NT2/D1 (cell line): Measurements from ENCODE around the gene HIPK3.
"Not testable (repeated sequence)": the region's sequence is repeated elsewhere in the genome, so short reads cannot be mapped to it uniquely, and the experiment has no call there.

Experiments used
- DNase-seq: peaks from one replicate; pipeline ENCODE4 v3.0.0-alpha.2; 2011; ENCODE audit warnings: low read depth, low spot score
- H3K27me3 ChIP-seq: 2 replicates; pipeline ENCODE4 v1.6.0; 2011; ENCODE audit warnings: mild to moderate bottlenecking; ENCODE audit not compliant: insufficient read length, insufficient read depth
- H3K36me3 ChIP-seq: 2 replicates; pipeline ENCODE4 v1.6.1; 2011; ENCODE audit warnings: mild to moderate bottlenecking, low read length, mixed read lengths; ENCODE audit not compliant: insufficient read depth, insufficient read length
- H3K4me1 ChIP-seq: 2 replicates; pipeline ENCODE4 v1.5.1; 2011; ENCODE audit not compliant: insufficient read depth, insufficient read length
- H3K4me3 ChIP-seq: 2 replicates; pipeline ENCODE4 v1.5.1; 2011; ENCODE audit warnings: low read depth; ENCODE audit not compliant: insufficient read length
- H3K9ac ChIP-seq: 2 replicates; pipeline ENCODE4 v1.6.0; 2011; ENCODE audit warnings: low read depth; ENCODE audit not compliant: insufficient read length
- H3K9me3 ChIP-seq: 2 replicates; pipeline ENCODE4 v1.5.1; 2011; ENCODE audit warnings: mild to moderate bottlenecking, low read length; ENCODE audit not compliant: insufficient read depth
- SUZ12 ChIP-seq: IDR thresholded peaks from 2 replicates; pipeline ENCODE4 v1.6.1; 2011; ENCODE audit not compliant: insufficient read length, insufficient read depth; ENCODE audit errors: extremely low read depth
- YY1 ChIP-seq: IDR thresholded peaks from 2 replicates; pipeline ENCODE4 v1.6.1; 2011; ENCODE audit not compliant: insufficient read length, insufficient read depth
- ZNF274 ChIP-seq: IDR thresholded peaks from 2 replicates; pipeline ENCODE4 v1.6.1; 2011; ENCODE audit warnings: mild to moderate bottlenecking, low read depth, low read length

Gene HIPK3

DNA sequence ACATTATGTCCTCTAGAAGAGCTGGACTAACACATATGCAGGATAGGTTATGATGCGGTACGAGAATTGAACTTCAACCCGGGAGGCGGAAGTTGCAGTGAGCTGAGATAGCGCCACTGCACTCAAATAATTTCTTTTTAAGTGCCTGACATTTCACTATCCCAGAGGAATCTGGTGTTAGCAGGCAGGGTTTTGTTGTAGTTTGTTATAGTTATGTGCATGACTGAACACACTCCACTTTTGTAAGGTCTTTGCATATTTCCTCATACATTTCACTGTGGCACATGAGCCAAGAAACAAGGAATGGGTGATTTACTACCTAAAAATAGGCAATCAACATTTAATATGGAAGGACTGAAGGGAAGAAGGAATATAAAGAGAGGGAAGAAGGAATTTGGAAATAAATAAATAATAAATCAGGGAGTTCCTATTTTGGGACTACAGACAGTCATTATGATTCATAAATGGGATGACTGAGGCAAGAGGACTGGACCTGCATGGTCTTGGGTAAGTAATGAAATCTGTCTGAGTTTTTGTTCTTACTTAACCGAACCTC is 8.7 kb upstream of the HIPK3 start:
- no peak overlapping the region for H3K4me3 ChIP-seq
- H3K36me3 ChIP-seq, result no peaks in the 10 kb centered on the region
- H3K9ac ChIP-seq, result no peak overlapping the region
- no peak for DNase-seq
- no peaks in the 10 kb centered on the region for H3K27me3 ChIP-seq
- H3K4me1 ChIP-seq, result no peaks in the 10 kb centered on the region
- TF ChIP-seq SUZ12 (no peak), YY1 (no peak), ZNF274 (no peak)
- no peaks in the 10 kb centered on the region for H3K9me3 ChIP-seq

DNA sequence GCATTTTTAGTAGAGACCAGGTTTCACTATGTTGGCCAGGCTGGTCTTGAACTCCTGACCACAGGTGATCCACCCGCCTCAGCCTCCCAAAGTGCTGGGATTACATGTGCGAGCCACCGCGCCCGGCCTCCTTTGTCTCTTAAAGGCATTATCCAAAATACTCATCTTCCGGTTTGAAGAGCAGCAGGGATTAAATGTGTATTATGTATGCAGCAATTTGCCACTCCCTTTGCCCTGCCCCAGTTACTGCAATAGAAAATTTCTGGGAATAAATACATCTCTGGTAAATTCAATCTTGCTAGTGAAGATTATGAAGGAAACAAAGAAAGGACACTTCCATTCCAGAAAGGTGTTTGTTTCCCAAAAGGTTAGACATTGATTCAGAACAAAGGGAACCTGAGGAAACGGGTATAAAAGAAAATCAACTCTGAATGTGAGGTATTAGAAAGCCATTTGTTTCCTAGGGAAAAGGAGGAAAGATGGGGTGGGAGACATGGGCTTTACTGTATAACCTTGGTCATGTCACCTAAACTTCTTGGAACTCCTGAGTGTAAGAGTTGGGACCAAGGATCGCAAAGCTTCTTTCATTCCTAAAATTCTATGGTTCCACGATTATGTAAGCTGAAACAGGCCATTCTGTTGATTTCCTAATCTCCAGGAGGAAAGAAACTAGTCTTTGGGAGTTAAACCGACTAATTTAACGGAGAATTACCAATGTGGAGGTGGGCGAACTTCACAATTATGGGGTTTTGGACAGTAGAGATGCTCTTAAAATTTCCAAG is 959 bp upstream of the HIPK3 start:
- Histone ChIP-seq H3K27me3 (no peaks in the 10 kb centered on the region), H3K9me3 (no peaks in the 10 kb centered on the region), H3K9ac (peak overlapping the region; percentile 90), H3K4me3 (peak overlapping the region; percentile 76), H3K36me3 (no peaks in the 10 kb centered on the region), H3K4me1 (no peaks in the 10 kb centered on the region)
- TF ChIP-seq ZNF274 (no peak), YY1 (no peak), SUZ12 (no peak)
- DNase-seq, result no peak

DNA sequence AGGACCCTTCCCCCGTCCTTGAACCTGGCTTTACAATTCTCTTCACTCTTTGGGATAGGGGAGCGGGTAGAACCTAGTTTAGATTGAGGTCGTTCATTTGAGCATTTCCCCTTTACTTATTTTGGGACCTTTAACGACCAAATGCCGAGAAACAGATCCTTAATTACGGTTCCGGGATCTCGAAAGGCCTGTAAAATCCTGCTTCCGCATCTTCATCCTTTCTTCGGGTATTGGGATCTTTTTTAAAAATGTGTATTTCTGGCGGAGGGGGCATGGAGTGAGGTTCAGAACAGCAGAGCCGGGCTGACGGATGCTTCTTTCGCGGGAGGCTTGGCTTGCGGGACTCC is 395 bp upstream of the HIPK3 start:
- DNase-seq, result no peak
- H3K36me3 ChIP-seq, result no peaks in the 10 kb centered on the region
- H3K4me3 ChIP-seq, result peak overlapping the region; percentile 76
- peak overlapping the region; percentile 90 for H3K9ac ChIP-seq
- H3K27me3 ChIP-seq, result no peaks in the 10 kb centered on the region
- H3K9me3 ChIP-seq, result no peaks in the 10 kb centered on the region
- no peak for TF ChIP-seq ZNF274
- TF ChIP-seq SUZ12, result no peak
- no peak for TF ChIP-seq YY1
- H3K4me1 ChIP-seq, result no peaks in the 10 kb centered on the region

DNA sequence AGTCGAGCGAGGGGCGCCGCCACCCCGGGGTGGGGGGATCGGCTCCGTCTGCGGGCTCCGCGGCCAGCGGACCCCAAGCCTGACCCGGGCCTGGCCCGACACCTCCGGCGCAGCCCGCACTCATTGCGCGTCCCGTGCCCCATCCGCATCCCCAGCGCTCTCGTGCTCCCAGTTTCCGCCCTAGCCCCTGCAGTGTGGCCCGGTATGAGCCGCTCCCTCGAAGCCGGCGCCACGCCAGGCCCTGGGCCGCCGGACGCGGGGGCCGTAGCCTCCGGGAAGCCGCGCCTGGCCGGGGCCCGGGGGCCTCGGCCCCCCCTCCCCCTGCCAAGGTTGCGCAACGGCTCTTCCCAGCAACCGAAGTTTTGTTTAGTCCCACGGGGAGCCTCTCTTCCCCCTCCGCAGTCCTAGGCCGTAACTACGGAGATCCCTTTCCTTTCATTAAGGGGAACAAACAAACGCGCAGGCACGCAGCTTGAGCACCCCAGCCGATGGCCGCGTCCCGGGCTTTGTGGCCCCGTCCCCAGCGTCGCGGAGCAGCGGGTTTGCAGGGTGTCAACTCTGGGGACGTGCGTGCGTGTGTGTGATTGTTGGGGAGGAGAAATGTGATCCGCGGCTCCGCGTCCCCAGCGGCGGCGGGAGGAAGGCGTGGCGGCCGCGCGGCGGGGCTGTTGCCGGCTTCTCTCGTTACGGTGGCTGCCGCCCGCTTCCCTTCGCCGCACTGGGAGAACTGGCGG is 883 bp downstream of the HIPK3 start:
- peak; percentile 33 for DNase-seq
- no peak for TF ChIP-seq SUZ12
- no peak for TF ChIP-seq YY1
- no peak for TF ChIP-seq ZNF274

DNA sequence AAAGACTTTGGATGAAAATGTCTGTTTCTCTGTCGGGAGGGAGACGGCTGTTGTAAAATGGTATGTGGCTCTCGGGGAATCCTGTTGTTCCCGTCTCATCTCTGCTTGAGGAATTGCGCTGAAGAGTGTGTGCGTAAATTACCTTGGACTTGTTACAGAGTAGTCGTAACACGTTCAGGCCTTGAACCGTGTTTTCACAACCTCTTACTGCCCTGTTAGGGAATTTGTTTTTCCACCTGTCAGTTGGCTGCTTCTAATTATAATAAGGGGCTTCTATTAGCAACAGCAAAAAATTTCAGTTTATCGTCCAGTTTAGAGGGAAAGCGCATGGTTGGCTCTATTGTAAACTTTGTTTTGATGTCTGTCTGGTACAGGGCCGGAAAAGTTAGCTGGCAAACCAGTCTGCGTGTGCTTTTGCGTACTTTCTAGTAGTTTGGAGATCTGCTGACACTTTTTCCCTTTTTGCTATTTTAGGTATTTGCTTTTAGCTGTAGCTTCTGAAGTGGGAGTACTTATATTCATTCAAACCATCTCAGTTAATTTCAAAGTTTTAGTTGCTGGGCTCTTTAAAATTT is 1.5 kb downstream of the HIPK3 start:
- Histone ChIP-seq H3K27me3 (no peaks in the 10 kb centered on the region), H3K36me3 (no peaks in the 10 kb centered on the region), H3K9ac (peak overlapping the region; percentile 90), H3K4me3 (peak overlapping the region; percentile 76), H3K9me3 (no peaks in the 10 kb centered on the region), H3K4me1 (no peaks in the 10 kb centered on the region)
- TF ChIP-seq SUZ12, result no peak
- DNase-seq, result no peak

More for the DNA sequence above, 883 bp downstream of the HIPK3 start:
- Histone ChIP-seq H3K36me3 (no peaks in the 10 kb centered on the region), H3K9me3 (no peaks in the 10 kb centered on the region), H3K9ac (peak overlapping the region; percentile 90), H3K27me3 (no peaks in the 10 kb centered on the region), H3K4me3 (peak overlapping the region; percentile 76), H3K4me1 (no peaks in the 10 kb centered on the region)

DNA sequence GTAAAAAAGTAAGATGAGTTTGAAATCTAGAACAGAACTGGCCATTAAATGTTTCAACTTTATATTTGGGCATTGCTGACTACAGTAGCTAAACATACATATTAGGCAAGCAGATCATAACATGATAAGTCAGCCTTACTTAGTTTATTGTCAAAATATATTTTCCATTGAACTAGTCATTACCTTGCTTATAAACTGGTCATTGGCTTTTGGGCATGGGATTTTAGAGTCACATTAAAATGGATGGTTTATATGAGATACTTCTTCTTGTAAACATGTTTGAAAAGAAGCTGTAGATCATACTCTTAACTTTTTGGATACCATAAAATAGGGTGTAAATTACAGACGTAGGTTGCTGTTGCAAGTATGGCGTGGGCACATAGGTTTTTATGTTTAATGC is 2.7 kb downstream of the HIPK3 start:
- H3K9ac ChIP-seq, result peak overlapping the region; percentile 21
- no peak for DNase-seq
- no peaks in the 10 kb centered on the region for H3K9me3 ChIP-seq

DNA sequence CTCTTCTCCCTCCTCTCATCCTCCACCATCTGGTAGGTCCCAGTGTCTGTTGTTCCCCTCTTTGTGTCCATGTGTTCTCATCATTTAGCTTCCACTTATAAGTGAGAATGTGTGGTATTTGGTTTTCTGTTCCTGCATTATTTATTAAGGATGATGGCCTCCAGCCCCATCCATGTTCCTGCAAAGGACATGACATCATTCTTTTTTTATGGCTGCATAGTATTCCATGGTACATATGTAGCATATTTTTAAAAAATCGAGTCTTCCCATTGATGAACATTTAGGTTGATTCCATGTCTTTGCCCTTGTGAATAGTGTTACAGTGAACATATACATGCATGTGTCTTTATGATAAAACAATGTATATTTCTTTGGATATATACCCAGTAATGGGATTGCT is 4.2 kb downstream of the HIPK3 start:
- not testable (repeated sequence) for H3K9ac ChIP-seq, H3K36me3 ChIP-seq, H3K4me3 ChIP-seq, H3K9me3 ChIP-seq, H3K4me1 ChIP-seq, H3K27me3 ChIP-seq, DNase-seq

More for the DNA sequence above, 2.7 kb downstream of the HIPK3 start:
- H3K4me1 ChIP-seq, result no peaks in the 10 kb centered on the region
- TF ChIP-seq SUZ12 (no peak), ZNF274 (no peak), YY1 (no peak)
- no peaks in the 10 kb centered on the region for H3K27me3 ChIP-seq
- H3K36me3 ChIP-seq, result no peaks in the 10 kb centered on the region
- no peak overlapping the region for H3K4me3 ChIP-seq
